ENCODE measurements around the gene HSF4. TPM values are rescaled to one million over a fixed set of nuclear protein-coding genes. Genes with fewer than 3 reads are reported as not detected.

The HSF4 gene
- total and polyA plus RNA-seq, 2 of the 4 experiments (the other 2 are of a cell fraction): 0.54 to 7.5 TPM

DNA sequence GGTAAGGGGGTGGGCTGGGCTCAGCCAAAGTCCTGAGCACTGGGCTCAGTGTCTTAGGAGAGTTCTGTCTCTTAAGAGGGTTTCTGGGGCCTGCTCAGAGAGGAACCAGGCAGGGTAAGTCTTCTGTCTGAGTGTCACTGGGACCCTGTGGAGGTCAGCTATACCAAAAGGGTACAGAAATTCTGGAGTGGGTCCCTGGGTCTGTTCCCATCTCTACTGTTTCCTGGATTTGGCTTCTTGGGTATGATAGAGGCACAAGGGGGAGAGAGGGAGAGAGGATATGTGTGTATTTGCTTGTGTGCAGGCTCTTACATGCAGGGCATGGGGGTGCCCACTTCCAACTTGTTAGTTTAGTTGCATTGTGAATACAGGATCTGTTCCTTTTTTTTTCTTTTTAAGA lies 29.0 kb downstream of the HSF4 start:
- Histone ChIP-seq H3K14ac (replicated peaks; ENCODE audit: low read depth, low read length) (no peak overlapping the region), H2BK5ac (ENCODE audit: low read depth, low read length, poor library complexity, severe bottlenecking) (no peak overlapping the region), H3K36me3 (ENCODE audit: control insufficient read depth, insufficient read depth, low read length) (peaks cover 51% of the 10 kb centered on the region), H2BK20ac (ENCODE audit: low read depth, low read length) (no peak overlapping the region), H2AK9ac (replicated peaks; ENCODE audit: low read depth, low read length, poor library complexity) (no peak overlapping the region), H2BK120ac (ENCODE audit: low read depth, low read length) (no peak overlapping the region), H4K8ac (ENCODE audit: low read depth in 2 of 2, low read length in 2 of 2) (no peak overlapping the region), H3K9ac (ENCODE audit: low read depth, low read length) (peak overlapping the region; percentile 98; the same call in 1 of the 2 replicates), H3K4ac (ENCODE audit: low read depth, low read length) (no peak overlapping the region), H2AFZ (replicated peaks; ENCODE audit: low read length, poor library complexity) (no peak overlapping the region), H4K91ac (ENCODE audit: insufficient read depth, low read depth, low read length) (no peak overlapping the region), H3K4me3 (ENCODE audit: insufficient read depth, low read depth, low read length) (no peak overlapping the region), H3K4me2 (ENCODE audit: low read depth, low read length) (peak overlapping the region; percentile 75), H2AK5ac (ENCODE audit: low read depth, low read length) (no peak overlapping the region), H3K23ac (ENCODE audit: low read depth, low read length) (peak overlapping the region; percentile 24), H3K56ac (ENCODE audit: extremely low read depth, insufficient read depth, low read length) (no peak overlapping the region), H3K18ac (ENCODE audit: low read depth, low read length) (no peak overlapping the region), H3K9me3 (ENCODE audit: control insufficient read depth, insufficient read depth, low read length) (no peaks in the 10 kb centered on the region), H3K9me1 (ENCODE audit: insufficient read depth, low read length) (peaks cover 23% of the 10 kb centered on the region), H3K79me1 (ENCODE audit: low read depth in 1 of 2, low read length in 2 of 2) (peaks cover 25 to 54% of the 10 kb centered on the region in 2 experiments), H3K27ac (ENCODE audit: insufficient read depth, low read length) (no peak overlapping the region), H4K5ac (ENCODE audit: low read depth, low read length) (no peak overlapping the region), H2BK15ac (ENCODE audit: low read depth, low read length) (no peak overlapping the region), H4K20me1 (ENCODE audit: insufficient read depth, low read length) (peaks cover 34% of the 10 kb centered on the region), H3K27me3 (ENCODE audit: control insufficient read depth, insufficient read depth, low read length) (no peaks in the 10 kb centered on the region), H3K4me1 (ENCODE audit: control insufficient read depth, insufficient read depth, low read length) (peaks cover 15% of the 10 kb centered on the region)
- intact Hi-C loops (cut with micrococcal nuclease): no loop called here
- DNase-seq: no peak
- TF ChIP-seq, protein P1, sequence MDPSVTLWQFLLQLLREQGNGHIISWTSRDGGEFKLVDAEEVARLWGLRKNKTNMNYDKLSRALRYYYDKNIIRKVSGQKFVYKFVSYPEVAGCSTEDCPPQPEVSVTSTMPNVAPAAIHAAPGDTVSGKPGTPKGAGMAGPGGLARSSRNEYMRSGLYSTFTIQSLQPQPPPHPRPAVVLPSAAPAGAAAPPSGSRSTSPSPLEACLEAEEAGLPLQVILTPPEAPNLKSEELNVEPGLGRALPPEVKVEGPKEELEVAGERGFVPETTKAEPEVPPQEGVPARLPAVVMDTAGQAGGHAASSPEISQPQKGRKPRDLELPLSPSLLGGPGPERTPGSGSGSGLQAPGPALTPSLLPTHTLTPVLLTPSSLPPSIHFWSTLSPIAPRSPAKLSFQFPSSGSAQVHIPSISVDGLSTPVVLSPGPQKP (IDR thresholded peaks at IDR 0.05; ENCODE audit: borderline replicate concordance, low read depth, low read length): no peak
- TF ChIP-seq CHD1 (IDR thresholded peaks at IDR 0.05; ENCODE audit: low read depth, low read length) (no peak), BHLHE40 (IDR thresholded peaks at IDR 0.05; ENCODE audit: low read depth, low read length) (no peak), RAD21 (IDR thresholded peaks at IDR 0.05; ENCODE audit: low read length) (no peak), SMC3 (IDR thresholded peaks at IDR 0.05; ENCODE audit: low read depth, low read length) (no peak), CTCF (conservative IDR thresholded peaks at IDR 0.05; ENCODE audit: low read depth, low read length) (no peak), NFE2L2 (IDR thresholded peaks at IDR 0.05; ENCODE audit: low read depth, low read length) (no peak), RFX5 (IDR thresholded peaks at IDR 0.05; ENCODE audit: low read depth, low read length) (no peak), RCOR1 (IDR thresholded peaks at IDR 0.05; ENCODE audit: insufficient replicate concordance, low read length) (no peak), CEBPB (IDR thresholded peaks at IDR 0.05; ENCODE audit: low read depth, low read length) (no peak), POLR2A (IDR thresholded peaks at IDR 0.05; ENCODE audit: low read depth, low read length) (no peak), MAZ (IDR thresholded peaks at IDR 0.05; ENCODE audit: borderline replicate concordance, low read depth, low read length) (no peak)
- TF ChIP-seq, protein P2, sequence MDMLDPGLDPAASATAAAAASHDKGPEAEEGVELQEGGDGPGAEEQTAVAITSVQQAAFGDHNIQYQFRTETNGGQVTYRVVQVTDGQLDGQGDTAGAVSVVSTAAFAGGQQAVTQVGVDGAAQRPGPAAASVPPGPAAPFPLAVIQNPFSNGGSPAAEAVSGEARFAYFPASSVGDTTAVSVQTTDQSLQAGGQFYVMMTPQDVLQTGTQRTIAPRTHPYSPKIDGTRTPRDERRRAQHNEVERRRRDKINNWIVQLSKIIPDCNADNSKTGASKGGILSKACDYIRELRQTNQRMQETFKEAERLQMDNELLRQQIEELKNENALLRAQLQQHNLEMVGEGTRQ (IDR thresholded peaks at IDR 0.05; ENCODE audit: low read depth, low read length): no peak
- ChIA-PET CTCF (no interaction called here), POLR2A (ENCODE audit: unreplicated experiment) (no interaction called here)
- no TSS peak for BruUV-seq (replicated peaks)
- no peak for ATAC-seq (ENCODE audit: low read depth)
- dilution Hi-C loops (cut with HindIII; ENCODE audit: low sequenced_read_pairs, unreplicated experiment): no loop called here
- in situ Hi-C loops (cut with MboI; ENCODE audit: low sequenced_read_pairs): no loop called here
